Measurements from ENCODE around the gene ABCG5.

The ABCG5 gene

DNA sequence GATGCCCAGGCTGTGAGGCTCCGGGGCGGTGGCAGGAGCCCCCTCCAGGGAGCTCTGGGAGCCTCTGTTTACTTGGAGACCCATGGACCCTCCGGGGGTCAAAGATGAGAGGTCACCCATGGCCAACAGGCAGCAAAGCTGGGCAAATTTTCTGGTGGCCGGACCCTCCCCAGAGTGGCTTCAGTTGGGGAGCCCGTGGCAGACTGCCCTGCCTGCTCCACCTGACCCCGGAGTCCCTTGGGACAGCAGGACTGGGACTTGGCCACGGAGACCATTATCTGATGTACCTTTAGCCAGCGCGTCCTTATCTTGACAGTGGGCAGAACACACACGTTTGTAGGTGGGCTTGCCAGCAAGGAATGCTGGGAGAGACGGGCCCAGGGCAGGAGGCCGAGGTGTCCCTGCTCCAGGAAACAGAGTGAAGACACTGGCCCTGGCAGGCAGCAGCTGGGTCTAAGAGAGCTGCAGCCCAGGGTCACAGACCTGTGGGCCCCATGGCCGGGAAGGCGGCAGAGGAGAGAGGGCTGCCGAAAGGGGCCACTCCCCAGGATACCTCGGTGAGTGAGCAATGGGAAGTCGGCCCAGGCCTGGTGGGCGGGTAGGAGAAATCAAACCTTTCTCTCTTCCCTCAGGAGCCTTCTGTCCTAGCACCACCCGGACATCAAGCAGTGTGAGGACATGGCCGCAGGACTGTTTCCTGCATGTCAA lies at the start of gene ABCG5, which contains the start of gene ABCG8:
Gene ABCG5, minus strand, starts transcription at position 280 of the 708 bp plus-strand sequence. Its CDS starts 160 bp downstream, at position 120.
Gene ABCG8, plus strand, starts transcription at position 412 of the 708 bp plus-strand sequence. Its CDS starts 83 bp downstream, at position 495.
- no peak for DNase-seq (ENCODE audit: low spot score)

- DNase-seq (ENCODE audit: low spot score) = no peak
These were observed 48.5 kb upstream of the ABCG5 start for GRCh38 chr2:43887176-43887575.

DNA sequence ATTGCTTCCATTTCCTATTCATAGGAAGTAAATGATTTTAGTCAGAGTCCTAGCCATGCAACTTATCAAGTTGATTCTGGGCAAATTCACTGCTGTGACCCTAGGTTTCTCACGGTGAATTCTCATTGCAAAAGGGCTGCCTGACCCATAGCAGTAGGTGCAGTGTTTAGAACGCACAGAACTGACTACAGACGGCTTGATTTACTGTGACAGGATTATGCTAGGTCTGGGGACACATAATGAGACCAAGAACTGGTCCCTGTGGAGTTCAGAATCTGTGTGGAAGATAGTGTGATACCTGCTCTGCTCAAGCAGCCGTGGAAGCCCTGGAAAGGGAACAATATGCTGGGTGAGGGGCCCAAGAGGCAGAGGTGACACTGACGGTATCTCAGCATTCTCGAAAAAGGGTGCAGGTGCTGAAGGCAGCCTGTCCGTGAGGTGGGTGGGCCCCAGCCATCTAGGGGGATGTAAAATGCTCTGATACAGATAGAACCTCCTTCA lies 46.5 kb upstream of the ABCG5 start:
- no peak for DNase-seq (ENCODE audit: low spot score)

DNA sequence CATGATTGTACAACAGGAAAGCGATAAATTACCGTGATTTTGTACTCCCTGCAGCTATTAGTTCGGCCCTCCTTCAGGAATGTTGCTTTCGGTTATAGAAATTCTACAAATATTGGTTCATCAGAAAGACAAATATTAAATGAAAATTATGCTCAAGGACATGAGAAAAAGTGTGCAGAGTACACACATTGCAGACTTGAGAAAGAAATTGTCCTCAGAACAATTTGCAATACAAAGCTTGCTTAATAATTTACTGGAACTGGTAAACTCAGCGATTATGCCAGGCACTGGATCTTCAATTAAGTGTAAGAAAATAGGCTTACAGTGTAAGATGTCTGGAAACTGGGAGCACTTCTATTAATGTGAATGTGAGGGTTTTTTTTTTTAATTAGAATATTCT lies 46.0 kb upstream of the ABCG5 start:
- no peak for DNase-seq (ENCODE audit: low spot score)

- DNase-seq (ENCODE audit: low spot score) = no peak
These were observed 43.7 kb upstream of the ABCG5 start for GRCh38 chr2:43882312-43882711.

DNA sequence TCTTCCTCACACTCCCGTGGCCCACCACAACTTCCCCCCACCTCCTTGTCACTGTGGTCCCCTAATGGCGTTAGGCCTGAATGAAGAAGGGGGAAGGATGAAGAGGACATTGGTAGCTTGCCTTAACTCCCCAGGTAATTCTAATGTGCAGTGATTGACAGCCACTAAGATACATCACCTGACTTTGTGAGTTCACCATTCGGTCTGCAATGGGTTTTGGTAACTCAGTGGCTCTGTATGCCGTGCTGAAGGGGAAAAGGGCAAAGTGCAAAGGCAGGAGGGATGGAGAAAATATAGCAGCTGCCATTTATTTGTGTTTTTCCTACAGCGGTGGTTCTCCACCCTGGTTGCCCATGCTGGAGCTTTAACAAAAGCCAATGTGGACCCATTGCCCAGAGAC lies 42.3 kb upstream of the ABCG5 start:
- DNase-seq (ENCODE audit: low spot score) = no peak

GRCh38 chr2:43880471-43880870 lies 41.8 kb upstream of the ABCG5 start:
- DNase-seq (ENCODE audit: low spot score) = no peak

GRCh38 chr2:43879261-43879660 lies 40.6 kb upstream of the ABCG5 start:
- no peak for DNase-seq (ENCODE audit: low spot score)

GRCh38 chr2:43877782-43878464 lies 39.3 kb upstream of the ABCG5 start:
- peak; percentile 48 for DNase-seq (ENCODE audit: low spot score)

- no peak for DNase-seq (ENCODE audit: low spot score)
These were observed 36.3 kb upstream of the ABCG5 start for GRCh38 chr2:43874776-43875451.

DNA sequence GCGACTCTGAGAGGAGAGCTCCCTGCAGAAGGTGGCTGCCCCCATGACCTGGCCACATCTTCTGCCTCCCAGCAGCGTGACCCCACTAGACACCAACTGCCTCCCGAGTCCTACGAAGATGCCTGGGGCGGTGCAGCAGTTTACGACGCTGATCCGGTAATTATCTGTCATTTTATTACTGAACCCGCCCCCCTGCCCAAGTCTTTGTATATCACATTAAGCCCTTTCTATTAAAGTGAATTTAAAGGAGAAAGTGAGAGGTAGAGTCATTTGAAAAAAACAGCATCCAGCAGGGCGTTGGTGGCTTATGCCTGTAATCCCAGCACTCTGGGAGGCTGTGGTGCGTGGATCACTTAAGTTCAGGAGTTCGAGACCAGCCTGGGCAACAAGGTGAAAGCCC lies 33.5 kb upstream of the ABCG5 start:
- no peak for DNase-seq (ENCODE audit: low spot score)

DNA sequence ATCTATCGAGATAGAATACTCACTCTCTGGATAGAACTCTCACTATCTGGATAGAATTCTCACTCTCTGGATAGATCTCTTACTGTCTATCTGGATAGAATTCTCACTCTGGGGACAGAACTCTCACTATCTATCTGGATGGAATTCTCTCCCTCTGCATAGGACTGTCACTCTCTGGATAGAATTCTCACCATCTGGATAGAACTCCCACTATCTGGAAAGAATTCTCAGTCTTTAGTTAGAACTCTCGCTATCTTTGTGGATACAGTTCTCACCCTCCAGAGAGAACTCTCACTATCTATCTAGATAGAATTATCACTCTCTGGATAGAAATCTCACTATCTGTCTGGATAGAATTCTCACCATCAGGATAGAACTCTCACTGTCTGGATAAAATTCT lies 16.7 kb upstream of the ABCG5 start:
- DNase-seq (ENCODE audit: low spot score) = no peak

DNA sequence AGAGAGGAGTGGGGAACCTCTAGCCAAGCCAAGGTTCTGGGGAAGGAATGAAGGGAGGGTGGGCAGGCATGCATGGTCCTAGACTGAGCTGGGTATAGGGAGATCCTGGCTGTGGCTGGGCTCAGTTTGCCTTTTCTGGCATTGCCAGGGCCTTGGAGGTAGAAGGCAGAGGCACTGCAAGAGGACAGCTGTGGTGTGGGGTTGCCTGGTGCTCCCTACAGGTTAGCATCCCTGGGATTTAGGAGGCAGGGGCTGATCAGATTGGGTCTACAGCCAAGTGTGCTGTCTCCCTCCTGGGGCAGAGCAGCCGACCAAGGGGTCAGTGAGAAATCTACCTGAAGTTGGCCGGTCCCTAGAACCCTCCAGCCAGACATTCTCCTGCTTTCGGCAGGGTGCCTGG lies 16.0 kb upstream of the ABCG5 start:
- no peak for DNase-seq (ENCODE audit: low spot score)

GRCh38 chr2:43853141-43854081 lies 14.8 kb upstream of the ABCG5 start:
- no peak for DNase-seq (ENCODE audit: low spot score)

DNA sequence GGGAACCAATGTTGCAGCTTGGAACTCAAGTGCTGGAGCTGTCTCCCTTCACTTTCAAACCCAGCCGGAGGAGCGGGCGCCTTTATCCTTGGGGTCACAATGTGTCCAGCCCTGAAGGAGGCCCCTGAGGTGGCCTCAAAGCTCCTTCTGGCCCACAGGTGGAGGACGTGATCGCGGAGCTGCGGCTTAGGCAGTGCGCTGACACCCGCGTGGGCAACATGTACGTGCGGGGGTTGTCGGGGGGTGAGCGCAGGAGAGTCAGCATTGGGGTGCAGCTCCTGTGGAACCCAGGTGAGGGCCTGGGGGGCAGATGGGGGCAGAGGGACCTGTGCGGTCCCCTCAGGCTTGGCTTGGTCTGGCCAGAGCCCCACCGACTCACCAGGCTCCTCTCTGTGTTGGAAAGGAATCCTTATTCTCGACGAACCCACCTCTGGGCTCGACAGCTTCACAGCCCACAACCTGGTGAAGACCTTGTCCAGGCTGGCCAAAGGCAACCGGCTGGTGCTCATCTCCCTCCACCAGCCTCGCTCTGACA lies 13.6 kb upstream of the ABCG5 start:
- DNase-seq (ENCODE audit: low spot score) = no peak

DNA sequence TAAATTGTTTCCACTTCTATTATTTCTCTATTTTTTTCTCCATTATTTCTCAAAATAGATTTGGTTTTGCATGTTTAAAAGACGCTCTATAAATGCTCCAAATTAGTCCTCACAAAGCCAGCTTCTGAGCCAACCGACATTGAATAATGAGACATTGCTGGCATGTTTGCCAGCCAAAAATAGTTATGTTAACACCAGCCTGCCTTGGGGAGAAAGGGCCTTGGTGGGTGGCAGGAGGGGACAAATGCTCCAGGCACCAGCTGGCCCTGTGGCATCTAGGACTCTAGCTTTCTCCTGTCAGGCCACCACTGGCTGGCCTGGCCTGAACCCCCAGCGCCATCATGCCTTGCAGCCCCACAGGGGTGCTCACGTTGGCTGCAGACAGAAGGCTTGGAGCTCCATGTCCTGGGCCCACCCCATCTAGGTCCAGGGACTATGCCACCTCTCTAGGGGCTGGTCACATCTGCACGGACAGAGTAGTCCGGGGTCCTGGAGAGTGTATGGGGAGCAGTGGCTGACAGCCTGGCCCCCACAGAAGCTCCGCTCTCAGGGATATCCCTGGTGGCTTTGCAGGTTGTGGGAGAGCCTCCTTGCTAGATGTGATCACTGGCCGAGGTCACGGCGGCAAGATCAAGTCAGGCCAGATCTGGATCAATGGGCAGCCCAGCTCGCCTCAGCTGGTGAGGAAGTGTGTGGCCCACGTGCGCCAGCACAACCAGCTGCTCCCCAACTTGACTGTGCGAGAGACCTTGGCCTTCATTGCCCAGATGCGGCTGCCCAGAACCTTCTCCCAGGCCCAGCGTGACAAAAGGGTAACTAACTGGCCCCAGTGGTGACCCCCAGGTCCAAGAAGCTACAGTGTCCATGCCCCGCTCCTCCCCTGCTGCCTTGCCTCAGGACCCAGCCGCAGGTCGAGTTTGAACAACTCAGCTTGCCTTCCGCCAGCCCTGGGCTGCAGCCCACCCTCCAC lies 12.7 kb upstream of the ABCG5 start:
- no peak for DNase-seq (ENCODE audit: low spot score)

GRCh38 chr2:43848214-43848613 lies 9.6 kb upstream of the ABCG5 start:
- no peak for DNase-seq (ENCODE audit: low spot score)

GRCh38 chr2:43846140-43846793 lies 7.6 kb upstream of the ABCG5 start:
- DNase-seq (ENCODE audit: low spot score) = no peak

- no peak for DNase-seq (ENCODE audit: low spot score)
These were observed 6.5 kb upstream of the ABCG5 start for GRCh38 chr2:43845181-43845580.

- no peak for DNase-seq (ENCODE audit: low spot score)
These were observed 4.2 kb upstream of the ABCG5 start for GRCh38 chr2:43842866-43843226.
